Stomach (tissue), 9 donors: Measurements from ENCODE around the gene DPP8. TPM values are rescaled to one million over a fixed set of nuclear protein-coding genes. Genes with fewer than 3 reads are reported as not detected.

Experiments used
- DNase-seq, 2 donors: peaks; one replicate each; pipeline versions ENCODE4 v3.0.0 to v3.0.0-alpha.2; 2013 to 2019
- H3K27ac ChIP-seq, 5 donors: fragments of 200-600 bp in 4 of 5; sonication (generic) in 4 of 5; one replicate each; pipeline ENCODE4 v1.5.1; 2013 to 2019; ENCODE audit warnings: mild to moderate bottlenecking in 1 of 5, moderate library complexity in 1 of 5
- H3K27me3 ChIP-seq, 3 donors: fragments of 200-600 bp; sonication (generic); one replicate each; pipeline ENCODE4 v1.5.1; 2017 to 2019; ENCODE audit warnings: mixed run types in 1 of 3
- H3K36me3 ChIP-seq, 4 donors: fragments of 200-600 bp; sonication (generic); 1 replicate in 3 of 4; 2 replicates in 1 of 4; pipeline ENCODE4 v1.5.1; 2016 to 2019
- H3K4me1 ChIP-seq, 4 donors: fragments of 200-600 bp; sonication (generic); one replicate each; pipeline ENCODE4 v1.5.1; 2016 to 2019
- H3K4me3 ChIP-seq, 4 donors: fragments of 200-600 bp; sonication (generic) in 3 of 4; one replicate each; pipeline ENCODE4 v1.5.1; 2016 to 2019; ENCODE audit warnings: mild to moderate bottlenecking in 1 of 4
- H3K9me3 ChIP-seq, 4 donors: fragments of 200-600 bp; sonication (generic); one replicate each; pipeline ENCODE4 v1.5.1; 2016 to 2019
- CTCF ChIP-seq, 7 experiments: fragments of 450-650 bp in 4 of 7; fragments of 200-600 bp in 3 of 7; sonication (generic) in 3 of 7; IDR thresholded peaks; one replicate each; pipeline ENCODE4 v1.5.1; 2016 to 2019; ENCODE audit warnings: antibody characterized with exemption in 7 of 7, control low read depth in 2 of 7, mild to moderate bottlenecking in 1 of 7
- EP300 ChIP-seq: sonication (generic); formaldehyde crosslinking; IDR thresholded peaks from one replicate; pipeline ENCODE4 v1.6.1; 2017; ENCODE audit warnings: antibody characterized with exemption
- POLR2A ChIP-seq, 4 donors: fragments of 450-650 bp; IDR thresholded peaks; one replicate each; pipeline ENCODE4 v1.6.1; 2016; ENCODE audit warnings: antibody characterized with exemption in 4 of 4, control low read depth in 2 of 4, mild to moderate bottlenecking in 1 of 4, moderate library complexity in 1 of 4
- POLR2AphosphoS5 ChIP-seq, 3 donors: sonication (generic); formaldehyde crosslinking; IDR thresholded peaks; one replicate each; pipeline ENCODE4 v1.6.1; 2016; ENCODE audit warnings: antibody characterized with exemption in 3 of 3
- WGBS, 5 donors: extraction: QIAGEN DNeasy Blood & Tissue Kit in 3 of 5; methylation state at CpG; one replicate each; pipeline versions ENCODE4 v1.1.5 to v1.1.7; 2013 to 2018; 5-methylcytosine and 5-hydroxymethylcytosine counted together
- intact Hi-C: fragments of 100-400 bp; cut with DNase I; formaldehyde crosslinking; loops from one replicate; pipeline ENCODE4 v1.15.1; 2023; ENCODE audit warnings: low total_unique reads
- polyA plus RNA-seq, 3 donors: library from polyadenylated mRNA; stranded (reverse); fragments of 200-250 nt; gene quantifications; one replicate each; pipeline ENCODE4 v1.2.3, GENCODE V29; 2013
- total RNA-seq, 5 donors: library from RNA; depleted of rRNA; stranded (reverse); fragments of >200 nt; gene quantifications; one replicate each; pipeline versions ENCODE4 v1.1.0 to v1.2.3, GENCODE V29; 2014 to 2016
- donor health status: healthy with polysubstance abuse.
- donor health status: Bipolar disorder and iron deficiency.
- donor health status: healthy.

DPP8 gene
- total and polyA plus RNA-seq, 8 donors = 4.5 to 89.0 (median 21.6) TPM

- Histone ChIP-seq H3K27me3 (peaks cover 0 to 48% (median 0%) of the 10 kb centered on the region in 3 donors), H3K27ac (no peak overlapping the region), H3K9me3 (no peaks in the 10 kb centered on the region), H3K36me3 (no peaks in the 10 kb centered on the region), H3K4me3 (no peak overlapping the region), H3K4me1 (peaks cover 0 to 9% (median 4%) of the 10 kb centered on the region in 4 donors)
- no peak for DNase-seq
- 77 to 88% (median 82%) methylated on average over 7 of the region's 7 CpGs for WGBS, 5 donors
- intact Hi-C loops = no loop called here
- TF ChIP-seq POLR2A (IDR thresholded peaks at IDR 0.05) = no peak
- no peak for TF ChIP-seq POLR2AphosphoS5 (IDR thresholded peaks at IDR 0.05)
- TF ChIP-seq EP300 = no peak
- no peak for TF ChIP-seq CTCF (IDR thresholded peaks at IDR 0.05)
Measured at GRCh38 chr15:65405791-65406423, 111.6 kb downstream of the DPP8 start.

GRCh38 chr15:65404186-65404872 lies 113.2 kb downstream of the DPP8 start:
- 68 to 84% (median 77%) methylated on average over 6 of the region's 6 CpGs for WGBS, 5 donors
- no peaks in the 10 kb centered on the region for H3K36me3 ChIP-seq
- H3K27ac ChIP-seq = no peak overlapping the region
- TF ChIP-seq POLR2A (IDR thresholded peaks at IDR 0.05) = no peak
- TF ChIP-seq CTCF (IDR thresholded peaks at IDR 0.05) = no peak
- intact Hi-C loops = no loop called here
- DNase-seq = no peak
- no peak overlapping the region for H3K4me3 ChIP-seq
- peaks cover 0 to 36% (median 0%) of the 10 kb centered on the region in 3 donors for H3K27me3 ChIP-seq
- H3K4me1 ChIP-seq = peaks cover 0 to 11% (median 5%) of the 10 kb centered on the region in 4 donors
- H3K9me3 ChIP-seq = no peaks in the 10 kb centered on the region

- H3K36me3 ChIP-seq = no peaks in the 10 kb centered on the region
- no peak overlapping the region for H3K27ac ChIP-seq
- H3K4me3 ChIP-seq = no peak overlapping the region
- 62 to 82% (median 81%) methylated on average over 4 of the region's 4 CpGs for WGBS, 5 donors
- intact Hi-C loops = no loop called here
- DNase-seq = no peak
- H3K27me3 ChIP-seq = peaks cover 0 to 34% (median 0%) of the 10 kb centered on the region in 3 donors
- peaks cover 0 to 11% (median 5%) of the 10 kb centered on the region in 4 donors for H3K4me1 ChIP-seq
- H3K9me3 ChIP-seq = no peaks in the 10 kb centered on the region
- no peak for TF ChIP-seq EP300
- TF ChIP-seq CTCF (IDR thresholded peaks at IDR 0.05) = no peak
- no peak for TF ChIP-seq POLR2A (IDR thresholded peaks at IDR 0.05)
- TF ChIP-seq POLR2AphosphoS5 (IDR thresholded peaks at IDR 0.05) = no peak
Measured at GRCh38 chr15:65402961-65403360, 114.5 kb downstream of the DPP8 start.

- no peak overlapping the region for H3K4me3 ChIP-seq
- 78 to 83% (median 80%) methylated on average over 8 of the region's 8 CpGs for WGBS, 5 donors
- H3K9me3 ChIP-seq = no peaks in the 10 kb centered on the region
- no peak for DNase-seq
- H3K27ac ChIP-seq = no peak overlapping the region
- no peak for TF ChIP-seq POLR2A (IDR thresholded peaks at IDR 0.05)
- H3K27me3 ChIP-seq = peaks cover 0 to 45% (median 7%) of the 10 kb centered on the region in 3 donors
- peaks cover 0 to 12% (median 6%) of the 10 kb centered on the region in 4 donors for H3K4me1 ChIP-seq
- no peaks in the 10 kb centered on the region for H3K36me3 ChIP-seq
- intact Hi-C loops = no loop called here
Measured at GRCh38 chr15:65401611-65402240, 115.8 kb downstream of the DPP8 start.
